Activated CD4-positive, alpha-beta T cell treated with anti-CD3 and anti-CD28 coated beads for 36 hours (primary cell): ENCODE measurements around the gene ATAD3A. TPM values are rescaled to one million over a fixed set of nuclear protein-coding genes. Genes with fewer than 3 reads are reported as not detected.
A peak's percentile ranks its signal among the peaks of the same experiment; 100 is the strongest.
"Not testable (repeated sequence)": the region's sequence is repeated elsewhere in the genome, so short reads cannot be mapped to it uniquely, and the experiment has no call there.

Source experiments
- ATAC-seq: fragments of 200-7000 bp; cut with Tn5 transposase; one replicate; pipeline ENCODE4 v1.10.0; 2021; ENCODE audit warnings: mild to moderate bottlenecking, moderate library complexity
- CTCF ChIA-PET: fragments of 350-600 bp; sonication (Branson Sonifier 250); formaldehyde crosslinking; loops from one replicate; lab custom pipeline; 2021; ENCODE audit warnings: antibody characterized with exemption; lab: Charles Lee
- POLR2A ChIA-PET: fragments of 350-600 bp; sonication (Branson Sonifier 250); formaldehyde crosslinking; loops from one replicate; lab custom pipeline; 2021; ENCODE audit warnings: antibody characterized with exemption, inconsistent platforms; lab: Charles Lee
- DNase-seq: peaks from one replicate; pipeline ENCODE4 v3.0.0-alpha.2; 2020
- H3K27ac Mint-ChIP-seq: one replicate; pipeline ENCODE4 v1.8.0; 2021; ENCODE audit warnings: mixed read lengths
- H3K27me3 Mint-ChIP-seq: one replicate; pipeline ENCODE4 v1.8.0; 2021; ENCODE audit warnings: mixed read lengths
- H3K36me3 Mint-ChIP-seq: one replicate; pipeline ENCODE4 v1.8.0; 2021; ENCODE audit warnings: low read depth, mixed read lengths
- H3K4me1 Mint-ChIP-seq: one replicate; pipeline ENCODE4 v1.8.0; 2021; ENCODE audit warnings: mixed read lengths
- H3K4me3 Mint-ChIP-seq: one replicate; pipeline ENCODE4 v1.8.0; 2021; ENCODE audit warnings: mild to moderate bottlenecking, moderate library complexity, mixed read lengths
- H3K9me3 Mint-ChIP-seq: one replicate; pipeline ENCODE4 v1.8.0; 2021; ENCODE audit warnings: low read depth, mixed read lengths
- intact Hi-C, 2 experiments: fragments of 100-400 bp; cut with DNase I in 1 of 2; cut with micrococcal nuclease in 1 of 2; formaldehyde crosslinking; loops; one replicate each; pipeline versions ENCODE4 v1.14.2 to v1.15.1; 2022 to 2024; cut with DNase I, micrococcal nuclease
- total RNA-seq, 2 experiments: library from RNA; stranded (reverse); gene quantifications; one replicate each; pipeline ENCODE4 v1.2.3, GENCODE V29; 2021

Gene ATAD3A
- total RNA-seq, result 10 to 100 TPM; 39.9 to 42.9 TPM

- H3K27me3 Mint-ChIP-seq, result no peaks in the 10 kb centered on the region
- intact Hi-C loops, result loop anchor here (1.0 to 10.0 kb wide), 13 partner anchors 40 to 279 kb away; partner anchors contain the start of genes SSU72 (in 2 of the 2), ATAD3B (in 1 of the 2), AURKAIP1 (in 1 of the 2) and B3GALT6 (in 1 of the 2)
- ChIA-PET POLR2A (no interaction called here), CTCF (no interaction called here)
- peak within 1 kb of the TSS; percentile 97 for H3K27ac Mint-ChIP-seq
- no peaks in the 10 kb centered on the region for H3K9me3 Mint-ChIP-seq
- peak within 1 kb of the TSS; percentile 93 for H3K4me3 Mint-ChIP-seq
- DNase-seq (peak; percentile 99), ATAC-seq (peak; percentile 97)
- H3K36me3 Mint-ChIP-seq, result peaks cover 5% of the 10 kb centered on the region
- peaks cover 7% of the 10 kb centered on the region for H3K4me1 Mint-ChIP-seq
Observed at GRCh38 chr1:1511533-1512285, at the start of gene ATAD3A. Gene ATAD3A (plus strand): TSS chr1:1512162. CDS start chr1:1512269, 107 bp downstream.

DNA sequence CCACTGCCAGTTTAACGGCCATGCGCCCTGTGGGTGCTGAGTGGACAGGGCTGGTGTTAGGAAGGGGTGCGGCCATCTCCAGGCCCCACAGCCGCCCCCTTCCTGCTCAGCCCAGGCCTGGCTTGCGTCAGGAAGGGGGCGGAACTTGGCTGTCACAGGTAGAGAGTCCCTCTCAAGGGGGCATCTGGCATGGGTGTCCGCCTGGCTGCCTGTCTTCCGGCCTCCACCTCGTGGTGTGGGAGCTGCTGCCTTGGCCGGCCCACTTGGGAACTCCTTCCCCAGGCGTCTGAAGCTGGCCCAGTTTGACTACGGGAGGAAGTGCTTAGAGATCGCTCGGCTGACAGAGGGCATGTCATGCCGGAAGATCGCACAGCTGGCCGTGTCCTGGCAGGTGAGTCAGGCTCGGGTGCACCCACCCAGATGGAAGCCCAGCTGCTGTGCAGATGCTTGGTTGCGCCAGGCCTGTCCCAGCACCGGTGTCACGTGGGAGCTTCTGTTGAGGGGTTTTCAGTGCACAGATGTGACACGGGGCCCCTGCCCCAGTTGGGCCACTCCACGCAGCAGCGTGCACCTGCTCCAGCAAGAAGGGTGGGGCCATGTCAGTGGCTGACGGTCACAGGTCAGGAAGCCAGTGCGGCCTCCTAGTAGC is 49.5 kb upstream of the ATAD3A start:
- no peak overlapping the region for H3K27ac Mint-ChIP-seq
- H3K27me3 Mint-ChIP-seq, result peaks cover 5% of the 10 kb centered on the region
- no peak for DNase-seq
- ATAC-seq, result no peak
- H3K9me3 Mint-ChIP-seq, result no peaks in the 10 kb centered on the region
- H3K4me1 Mint-ChIP-seq, result no peaks in the 10 kb centered on the region
- intact Hi-C loops, result no loop called here
- H3K4me3 Mint-ChIP-seq, result peak overlapping the region; percentile 12
- no peaks in the 10 kb centered on the region for H3K36me3 Mint-ChIP-seq
- CTCF ChIA-PET, result no interaction called here
- POLR2A ChIA-PET, result no interaction called here

GRCh38 chr1:1463312-1463711 is 48.6 kb upstream of the ATAD3A start:
- no peak for ATAC-seq

DNA sequence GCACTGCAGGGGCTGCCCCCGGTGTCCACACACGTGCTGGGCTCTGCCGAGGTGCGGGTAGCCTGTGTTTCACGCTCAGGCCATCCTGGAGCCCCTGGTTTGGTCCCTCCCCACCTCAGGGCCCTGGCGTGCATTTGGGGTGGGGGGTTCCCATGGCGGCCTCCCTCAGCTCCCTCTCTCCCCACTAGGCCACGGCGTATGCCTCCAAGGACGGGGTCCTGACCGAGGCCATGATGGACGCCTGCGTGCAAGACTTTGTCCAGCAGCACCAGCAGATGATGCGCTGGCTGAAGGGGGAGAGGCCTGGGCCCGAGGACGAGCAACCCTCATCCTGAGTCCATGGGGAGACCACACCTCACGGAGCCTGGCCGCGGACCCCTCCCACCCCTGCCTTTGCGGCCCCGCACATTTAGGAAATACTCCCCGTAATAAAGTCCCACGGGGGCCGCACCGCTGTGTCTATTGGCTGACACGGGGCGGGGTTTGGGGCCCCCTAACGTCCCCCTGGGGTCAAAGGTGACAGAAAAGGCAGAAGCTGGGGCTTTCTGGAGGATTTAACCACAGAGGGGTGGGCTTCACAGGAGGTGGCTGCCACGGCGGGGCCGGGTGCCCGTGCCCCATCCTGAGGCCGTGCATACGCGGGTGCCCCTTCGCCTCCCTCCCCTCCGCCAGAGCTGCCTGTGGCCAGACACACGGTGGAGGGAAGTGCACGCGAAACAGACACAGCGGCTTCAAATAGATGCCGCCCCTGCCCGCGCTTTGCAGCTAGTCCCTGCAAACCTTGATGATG is 43.6 kb upstream of the ATAD3A start:
- H3K27me3 Mint-ChIP-seq, H3K36me3 Mint-ChIP-seq, DNase-seq, H3K9me3 Mint-ChIP-seq, intact Hi-C loops, ATAC-seq, H3K4me3 Mint-ChIP-seq, CTCF ChIA-PET, H3K27ac Mint-ChIP-seq: not testable (repeated sequence)
- POLR2A ChIA-PET, result interaction anchor here (0.6 kb wide), 1 partner anchor 84 kb away, joined by 5 read pairs; no protein-coding TSS in a partner anchor
- H3K4me1 Mint-ChIP-seq, result peaks cover 16% of the 10 kb centered on the region

More at GRCh38 chr1:1463312-1463711, 48.6 kb upstream of the ATAD3A start:
- H3K36me3 Mint-ChIP-seq, result no peaks in the 10 kb centered on the region
- no peaks in the 10 kb centered on the region for H3K9me3 Mint-ChIP-seq
- H3K4me3 Mint-ChIP-seq, result no peak overlapping the region
- H3K4me1 Mint-ChIP-seq, result no peaks in the 10 kb centered on the region
- H3K27ac Mint-ChIP-seq, result no peak overlapping the region
- ChIA-PET CTCF (interaction anchor here (0.6 kb wide), 1 partner anchor 63 kb away, joined by 3 read pairs; no protein-coding TSS in a partner anchor), POLR2A (no interaction called here)
- no peak for DNase-seq
- intact Hi-C loops, result no loop called here
- H3K27me3 Mint-ChIP-seq, result peaks cover 5% of the 10 kb centered on the region

DNA sequence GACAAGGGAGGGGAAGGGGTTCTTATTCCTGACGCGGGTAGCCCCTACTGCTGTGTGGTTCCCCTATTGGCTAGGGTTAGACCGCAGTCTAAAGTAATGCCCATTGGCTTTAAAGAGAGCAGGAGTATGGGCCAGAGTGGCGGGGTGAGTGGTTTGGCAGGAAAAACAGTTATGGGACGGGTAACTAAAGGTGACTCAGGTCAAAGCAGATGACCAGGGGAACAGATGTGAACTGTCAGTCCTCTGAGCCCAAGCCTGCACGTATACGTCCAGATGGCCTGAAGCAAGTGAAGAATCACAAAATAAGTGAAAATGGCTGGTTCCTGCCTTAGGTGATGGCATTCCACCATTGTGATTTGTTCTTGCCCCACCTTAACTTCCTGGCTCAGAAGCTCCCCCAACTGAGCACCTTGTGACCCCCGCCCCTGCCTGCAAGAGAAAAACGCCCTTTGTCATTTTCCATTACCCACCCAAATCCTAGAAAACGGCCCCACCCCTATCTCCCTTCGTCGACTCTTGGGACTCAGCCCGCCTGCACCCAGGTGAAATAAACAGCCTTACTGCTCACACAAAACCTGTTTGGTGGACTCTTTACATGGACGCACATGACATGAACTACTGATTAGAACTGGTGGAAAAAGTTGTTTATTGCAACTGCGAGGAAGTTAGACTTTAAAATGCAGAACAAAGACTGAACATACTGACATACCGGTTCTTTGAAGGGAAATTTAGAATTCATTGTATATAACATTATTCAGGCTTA is 41.2 kb upstream of the ATAD3A start:
- intact Hi-C loops, result loop anchor here in 1 of 2 experiments (1.0 to 2.0 kb wide), 16 partner anchors 36 to 448 kb away; partner anchors contain the start of genes AURKAIP1, C1orf159, CCNL2 and CDK11B

DNA sequence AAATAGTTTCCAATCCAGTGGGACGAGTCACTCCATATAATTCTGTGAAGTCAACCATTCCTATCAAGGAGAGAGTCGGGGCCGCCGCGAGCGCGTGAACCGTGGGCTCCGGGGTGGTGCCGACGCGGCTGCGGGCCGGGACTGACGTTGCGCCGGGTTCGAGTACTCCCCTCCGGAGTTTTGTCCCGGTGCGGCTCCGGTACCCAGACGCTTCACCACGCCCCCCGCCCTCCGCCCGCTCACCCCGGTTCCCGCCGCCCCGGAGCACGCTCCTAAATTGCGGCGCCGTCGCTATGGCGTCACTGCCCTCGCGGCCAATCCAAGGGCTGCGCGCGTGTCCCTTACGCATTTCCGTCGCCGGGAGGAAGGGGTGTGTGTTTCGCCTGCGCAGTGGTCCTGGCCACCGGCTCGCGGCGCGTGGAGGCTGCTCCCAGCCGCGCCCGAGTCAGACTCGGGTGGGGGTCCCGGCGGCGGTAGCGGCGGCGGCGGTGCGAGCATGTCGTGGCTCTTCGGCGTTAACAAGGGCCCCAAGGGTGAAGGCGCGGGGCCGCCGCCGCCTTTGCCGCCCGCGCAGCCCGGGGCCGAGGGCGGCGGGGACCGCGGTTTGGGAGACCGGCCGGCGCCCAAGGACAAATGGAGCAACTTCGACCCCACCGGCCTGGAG is 40.4 kb upstream of the ATAD3A start, which contains the start of gene ATAD3B:
Gene ATAD3B (plus strand): TSS at position 377 of the 664 bp plus-strand sequence. CDS start 120 bp downstream, at position 497.
- intact Hi-C loops, result loop anchor here in 1 of 2 experiments (1.0 to 2.0 kb wide), 16 partner anchors 36 to 447 kb away; partner anchors contain the start of genes AURKAIP1, C1orf159, CCNL2 and CDK11B
- H3K4me1 Mint-ChIP-seq, result peaks cover 21% of the 10 kb centered on the region

More for the DNA sequence above, 41.2 kb upstream of the ATAD3A start:
- DNase-seq (peak; percentile 30), ATAC-seq (no peak)
- POLR2A ChIA-PET, result no interaction called here
- Mint-ChIP-seq H3K4me1 (peaks cover 21% of the 10 kb centered on the region), H3K27me3 (peaks cover under 1% of the 10 kb centered on the region), H3K4me3 (peak overlapping the region; percentile 89), H3K27ac (peak overlapping the region; percentile 67), H3K9me3 (no peaks in the 10 kb centered on the region), H3K36me3 (peaks cover 2% of the 10 kb centered on the region)
- CTCF ChIA-PET, result interaction anchor here (0.6 kb wide), 1 partner anchor 144 kb away, joined by 3 read pairs; the partner anchor contains the start of gene MIB2

GRCh38 chr1:1472053-1472876 is 39.7 kb upstream of the ATAD3A start:
- POLR2A ChIA-PET, H3K27me3 Mint-ChIP-seq, CTCF ChIA-PET, intact Hi-C loops, H3K36me3 Mint-ChIP-seq, H3K9me3 Mint-ChIP-seq: not testable (repeated sequence)
- DNase-seq (peak; percentile 30), ATAC-seq (peak; percentile 33)
- H3K4me1 Mint-ChIP-seq, result peaks cover 21% of the 10 kb centered on the region
- peak overlapping the region; percentile 42 for H3K27ac Mint-ChIP-seq
- H3K4me3 Mint-ChIP-seq, result peak overlapping the region; percentile 80

More for the DNA sequence above, 40.4 kb upstream of the ATAD3A start, which contains the start of gene ATAD3B:
- H3K9me3 Mint-ChIP-seq, result no peaks in the 10 kb centered on the region
- peaks cover 2% of the 10 kb centered on the region for H3K36me3 Mint-ChIP-seq
- H3K4me3 Mint-ChIP-seq, result peak within 1 kb of the TSS; percentile 89
- no peaks in the 10 kb centered on the region for H3K27me3 Mint-ChIP-seq
- ChIA-PET CTCF (interaction anchor here (0.6 kb wide), 1 partner anchor 144 kb away, joined by 3 read pairs; the partner anchor contains the start of gene MIB2), POLR2A (no interaction called here)
- peak within 1 kb of the TSS; percentile 67 for H3K27ac Mint-ChIP-seq
- ATAC-seq (peak; percentile 97), DNase-seq (peak; percentile 98)

DNA sequence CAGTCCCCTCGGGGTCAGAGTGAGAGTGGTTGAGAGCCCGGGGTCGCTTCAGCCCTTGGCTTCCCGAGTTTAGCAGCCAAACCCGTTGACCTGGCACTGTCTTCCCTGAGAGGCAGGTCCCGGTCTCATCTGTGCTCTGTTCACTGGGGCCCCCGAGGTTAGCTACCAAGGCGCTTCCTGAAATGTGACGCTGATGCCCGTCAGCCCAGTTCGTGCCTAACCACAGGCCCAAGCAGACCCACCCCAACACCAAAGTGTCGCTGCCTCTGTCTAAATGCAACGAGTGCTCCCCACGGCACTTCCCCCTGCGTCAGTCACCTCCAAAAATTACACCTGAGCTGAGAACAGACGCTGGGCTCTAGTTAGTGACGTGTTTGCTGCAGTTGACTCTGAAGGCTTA is 36.0 kb upstream of the ATAD3A start:
- H3K4me1 Mint-ChIP-seq, H3K9me3 Mint-ChIP-seq, ATAC-seq, POLR2A ChIA-PET, intact Hi-C loops, CTCF ChIA-PET, DNase-seq, H3K27ac Mint-ChIP-seq, H3K4me3 Mint-ChIP-seq, H3K27me3 Mint-ChIP-seq: not testable (repeated sequence)
- H3K36me3 Mint-ChIP-seq, result peaks cover 24% of the 10 kb centered on the region

DNA sequence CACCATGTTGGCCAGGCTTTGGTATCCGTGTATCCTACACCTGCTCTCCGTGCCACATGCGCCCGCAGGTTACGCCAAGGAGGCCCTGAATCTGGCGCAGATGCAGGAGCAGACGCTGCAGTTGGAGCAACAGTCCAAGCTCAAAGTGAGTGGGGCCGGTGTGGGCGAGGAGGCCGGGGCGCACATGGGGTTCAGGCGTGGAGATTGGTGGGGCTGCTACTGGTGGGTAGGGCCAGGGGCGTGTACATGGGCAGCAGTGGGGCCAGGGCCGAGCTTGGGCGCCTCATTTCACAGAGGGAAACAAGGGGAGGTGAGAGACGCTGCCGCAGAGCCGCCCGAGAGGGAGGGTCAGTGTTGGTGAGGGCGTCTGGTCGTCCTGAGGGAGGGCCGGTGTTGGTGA is 34.8 kb upstream of the ATAD3A start:
- Mint-ChIP-seq H3K36me3 (peaks cover 27% of the 10 kb centered on the region), H3K9me3 (no peaks in the 10 kb centered on the region), H3K4me3 (no peak overlapping the region), H3K27ac (no peak overlapping the region), H3K4me1 (peaks cover 9% of the 10 kb centered on the region), H3K27me3 (no peaks in the 10 kb centered on the region)
- CTCF ChIA-PET, result interaction anchor here (0.8 kb wide), 1 partner anchor 31 kb away, joined by 3 read pairs; no protein-coding TSS in a partner anchor
- no peak for DNase-seq
- POLR2A ChIA-PET, result no interaction called here
- intact Hi-C loops, result no loop called here
- no peak for ATAC-seq
